GM12874 (cell line): ENCODE measurements around the gene CNKSR2.

Experiments used
- TF ChIP-seq, protein P1 (sequence below): IDR thresholded peaks from 2 replicates; pipeline ENCODE4 v1.5.1; 2011; ENCODE audit warnings: low read depth, mild to moderate bottlenecking, control low read depth, low read length, moderate library complexity; ENCODE audit not compliant: insufficient read depth

Gene CNKSR2

GRCh38 chrX:21529771-21530170 lies 155.6 kb downstream of the CNKSR2 start:
- TF ChIP-seq, protein P1, sequence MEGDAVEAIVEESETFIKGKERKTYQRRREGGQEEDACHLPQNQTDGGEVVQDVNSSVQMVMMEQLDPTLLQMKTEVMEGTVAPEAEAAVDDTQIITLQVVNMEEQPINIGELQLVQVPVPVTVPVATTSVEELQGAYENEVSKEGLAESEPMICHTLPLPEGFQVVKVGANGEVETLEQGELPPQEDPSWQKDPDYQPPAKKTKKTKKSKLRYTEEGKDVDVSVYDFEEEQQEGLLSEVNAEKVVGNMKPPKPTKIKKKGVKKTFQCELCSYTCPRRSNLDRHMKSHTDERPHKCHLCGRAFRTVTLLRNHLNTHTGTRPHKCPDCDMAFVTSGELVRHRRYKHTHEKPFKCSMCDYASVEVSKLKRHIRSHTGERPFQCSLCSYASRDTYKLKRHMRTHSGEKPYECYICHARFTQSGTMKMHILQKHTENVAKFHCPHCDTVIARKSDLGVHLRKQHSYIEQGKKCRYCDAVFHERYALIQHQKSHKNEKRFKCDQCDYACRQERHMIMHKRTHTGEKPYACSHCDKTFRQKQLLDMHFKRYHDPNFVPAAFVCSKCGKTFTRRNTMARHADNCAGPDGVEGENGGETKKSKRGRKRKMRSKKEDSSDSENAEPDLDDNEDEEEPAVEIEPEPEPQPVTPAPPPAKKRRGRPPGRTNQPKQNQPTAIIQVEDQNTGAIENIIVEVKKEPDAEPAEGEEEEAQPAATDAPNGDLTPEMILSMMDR, result no peak

DNA sequence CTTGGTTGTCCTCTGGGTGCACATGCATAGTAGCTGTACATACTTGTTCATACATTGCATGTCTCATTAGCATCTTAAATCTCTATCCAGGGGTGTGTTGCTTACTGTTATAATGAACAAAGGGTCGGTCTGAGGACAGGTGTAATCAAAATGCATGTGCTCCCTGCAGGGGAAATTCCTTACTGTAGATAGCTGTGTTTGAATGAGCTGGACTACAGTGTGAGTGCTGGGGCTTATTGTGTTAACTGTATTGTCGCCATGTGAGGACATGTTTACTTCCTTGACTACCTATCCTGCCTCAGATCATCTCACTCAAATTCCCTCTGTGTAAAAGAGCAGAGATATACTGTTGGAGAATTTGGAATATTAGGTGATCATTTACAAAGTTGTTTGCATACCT lies 185.2 kb downstream of the CNKSR2 start:
- TF ChIP-seq, protein P1, result no peak

DNA sequence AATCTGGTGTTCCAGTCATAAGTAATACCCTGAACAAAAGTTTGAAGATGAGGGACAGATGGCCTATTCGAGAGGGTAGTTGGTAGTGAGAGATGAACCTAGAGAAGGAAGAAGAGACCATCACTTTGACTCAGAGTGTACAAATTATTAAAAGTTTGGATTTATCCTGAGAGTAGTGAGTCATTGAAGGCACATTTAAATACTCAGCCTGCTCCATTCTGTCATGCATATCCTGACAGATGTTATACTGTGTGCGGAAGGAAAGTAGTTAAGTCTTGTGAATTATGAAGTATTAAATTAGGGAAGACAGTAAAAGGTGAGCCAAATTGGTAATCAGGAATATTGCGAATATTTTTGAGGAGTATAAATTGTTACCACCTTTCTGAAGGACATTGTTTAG lies 190.8 kb downstream of the CNKSR2 start:
- TF ChIP-seq, protein P1, result no peak

GRCh38 chrX:21574793-21575192 lies 200.6 kb downstream of the CNKSR2 start:
- TF ChIP-seq, protein P1, result no peak

DNA sequence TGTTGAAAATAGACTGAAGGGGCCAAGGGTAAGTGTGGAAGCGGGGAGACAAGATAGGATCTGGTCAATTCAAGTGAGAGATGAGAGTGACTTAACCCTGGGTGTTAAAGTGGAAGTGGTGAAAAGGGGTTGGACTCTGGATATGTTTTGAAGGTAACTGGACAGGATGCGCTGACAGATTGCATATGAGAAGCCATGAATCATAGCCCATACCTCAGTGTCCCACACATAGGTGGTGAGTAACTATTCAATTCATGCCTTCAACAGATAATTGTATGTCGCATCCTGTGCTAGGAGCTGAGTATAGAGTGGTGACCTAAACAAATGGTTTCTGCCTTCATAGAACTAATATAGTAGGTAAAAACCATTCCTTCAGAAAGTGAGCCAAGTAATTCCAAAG lies 207.3 kb downstream of the CNKSR2 start:
- TF ChIP-seq, protein P1, result no peak

DNA sequence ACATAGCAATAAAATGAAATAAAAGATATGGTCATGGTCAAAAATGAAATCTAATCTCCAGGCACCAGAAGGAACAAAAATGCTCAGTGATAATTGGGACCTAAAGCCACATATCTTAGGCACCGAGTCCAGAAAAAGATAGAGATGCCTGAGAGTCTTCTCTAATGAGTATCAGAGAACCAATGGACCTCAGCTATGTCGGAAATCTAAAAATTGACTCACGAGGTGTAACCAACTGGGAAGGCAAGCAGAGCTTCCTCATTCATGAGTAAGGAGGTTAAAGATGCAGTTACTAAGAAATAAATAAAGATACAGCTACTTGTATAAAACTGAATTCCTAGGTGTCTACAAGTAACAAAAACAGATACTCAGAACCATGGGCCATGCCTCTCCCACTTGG lies 211.8 kb downstream of the CNKSR2 start:
- TF ChIP-seq, protein P1, result no peak

GRCh38 chrX:21590012-21590776 lies 216.0 kb downstream of the CNKSR2 start:
- TF ChIP-seq, protein P1, result no peak
